GM04503 (cell line): ENCODE results near the gene SERPINI1.

Source experiments
- DNase-seq: peaks from one replicate; pipeline ENCODE4 v3.0.0-alpha.2; 2012; ENCODE audit warnings: low read depth

SERPINI1 gene

DNA sequence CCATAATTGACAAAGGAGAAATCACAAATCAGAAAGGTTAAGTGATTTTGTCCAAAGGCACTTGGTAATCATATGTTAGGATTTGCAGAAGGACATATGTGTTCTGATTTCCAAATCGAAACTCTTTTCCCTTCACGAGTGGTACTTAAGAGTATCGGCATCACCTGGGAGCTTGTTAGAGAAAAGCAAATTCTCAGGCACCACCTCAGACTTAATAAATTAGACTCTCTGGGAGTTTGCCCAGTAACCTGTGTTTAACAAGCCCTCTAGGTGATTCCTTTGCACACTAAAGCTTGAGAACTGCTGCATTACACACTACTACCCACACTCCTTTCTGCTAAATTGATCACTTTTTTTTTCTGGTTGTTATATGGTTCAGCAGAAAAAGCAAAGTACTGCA lies 116.2 kb downstream of the SERPINI1 start:
- no peak for DNase-seq

- DNase-seq, result no peak
Measured at GRCh38 chr3:167852216-167852615, 116.7 kb downstream of the SERPINI1 start.

DNA sequence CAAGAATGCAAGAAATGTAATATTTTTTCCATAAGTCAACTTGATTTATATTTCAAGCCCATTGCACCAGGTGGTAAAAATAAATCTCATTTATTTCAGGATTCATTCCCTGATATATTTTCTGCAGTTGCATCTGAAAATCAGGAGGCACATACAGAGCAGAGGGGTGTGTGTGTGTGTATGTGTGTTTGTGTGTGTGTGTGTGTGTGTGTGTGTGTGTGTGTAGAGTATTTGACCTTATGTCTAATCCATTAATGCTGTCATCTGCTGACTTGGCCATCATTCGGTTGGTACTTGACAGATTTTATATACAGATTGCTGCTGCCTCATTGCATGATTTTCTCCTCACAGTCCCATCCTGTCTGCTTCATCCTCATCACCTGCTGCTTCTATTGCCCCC lies 118.5 kb downstream of the SERPINI1 start:
- no peak for DNase-seq

GRCh38 chr3:167854846-167855245 lies 119.3 kb downstream of the SERPINI1 start:
- no peak for DNase-seq

- DNase-seq, result no peak
Measured at GRCh38 chr3:167855306-167855705, 119.8 kb downstream of the SERPINI1 start.

- DNase-seq, result no peak
Measured at GRCh38 chr3:167858865-167859264, 123.3 kb downstream of the SERPINI1 start.

- DNase-seq, result no peak
Measured at GRCh38 chr3:167859610-167860009, 124.1 kb downstream of the SERPINI1 start.

- DNase-seq, result no peak
Measured at GRCh38 chr3:167861649-167862048, 126.1 kb downstream of the SERPINI1 start.

DNA sequence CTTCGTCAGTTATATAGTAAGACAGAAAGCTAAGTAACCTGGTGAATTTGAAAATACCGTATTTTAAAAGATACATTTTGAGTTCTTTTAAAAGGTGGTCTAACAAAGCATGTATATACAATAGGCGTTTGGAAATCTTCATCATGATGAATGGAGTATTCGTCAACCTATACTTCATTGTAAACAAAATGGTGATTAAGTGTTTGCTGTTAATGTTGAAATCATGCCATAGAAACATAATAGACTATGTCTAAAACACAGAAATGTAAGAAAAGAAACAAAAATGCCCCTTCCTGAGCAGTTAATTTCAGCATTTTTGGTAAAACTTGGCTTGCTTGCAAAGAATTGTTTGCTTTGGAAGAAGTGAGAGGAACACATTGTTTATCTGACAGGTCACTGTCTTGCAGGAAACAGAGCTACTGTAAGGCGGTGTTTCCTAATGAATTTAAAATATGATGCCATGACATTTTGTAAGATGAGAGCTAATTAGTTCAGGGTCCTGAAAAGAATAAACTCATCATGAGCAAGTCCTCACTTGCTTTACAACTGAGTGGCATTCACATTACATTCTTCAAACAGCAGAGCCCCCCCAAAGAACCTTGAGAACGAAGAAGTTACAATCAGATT lies 126.7 kb downstream of the SERPINI1 start:
- no peak for DNase-seq

GRCh38 chr3:167863811-167864551 lies 128.5 kb downstream of the SERPINI1 start:
- no peak for DNase-seq

DNA sequence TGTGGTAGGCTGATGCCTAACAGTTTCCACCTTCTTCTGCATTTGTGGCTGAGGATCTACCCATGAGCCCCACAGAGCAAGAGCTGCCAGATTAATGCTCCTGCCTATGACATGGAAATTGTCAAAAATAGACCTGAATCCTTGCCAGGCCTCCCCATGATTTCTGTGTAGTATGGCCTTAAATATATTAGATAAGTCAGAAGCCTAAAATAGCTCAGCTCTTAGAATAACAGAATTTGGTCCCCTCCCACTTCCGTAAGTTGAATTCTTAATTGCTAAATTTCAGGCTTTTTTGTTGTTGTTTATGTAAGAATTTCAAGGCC lies 129.0 kb downstream of the SERPINI1 start:
- DNase-seq, result no peak

GRCh38 chr3:167866331-167866730 lies 130.8 kb downstream of the SERPINI1 start:
- no peak for DNase-seq

GRCh38 chr3:167867981-167868380 lies 132.5 kb downstream of the SERPINI1 start:
- DNase-seq, result no peak

- DNase-seq, result no peak
Measured at GRCh38 chr3:167870181-167870580, 134.7 kb downstream of the SERPINI1 start.

DNA sequence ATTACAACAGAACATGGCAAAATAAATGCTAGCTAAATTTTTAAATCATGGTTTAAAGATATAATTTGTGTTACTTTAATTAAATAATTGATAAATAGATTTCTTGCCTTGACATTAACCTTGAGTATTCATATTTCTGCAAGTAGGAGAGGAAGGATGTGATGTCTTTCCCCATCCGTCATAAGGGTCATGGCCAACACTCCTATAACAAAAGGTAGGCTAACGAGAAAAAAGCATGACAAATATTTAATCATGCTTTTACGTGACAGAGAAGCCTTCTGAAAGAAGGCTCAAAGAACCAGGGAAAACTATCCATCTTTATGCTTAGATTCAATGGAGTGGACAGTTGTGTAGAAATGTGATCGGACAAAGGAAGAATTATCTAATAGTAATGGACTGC lies 135.2 kb downstream of the SERPINI1 start:
- DNase-seq, result no peak

GRCh38 chr3:167872032-167872431 lies 136.5 kb downstream of the SERPINI1 start:
- DNase-seq, result no peak

DNA sequence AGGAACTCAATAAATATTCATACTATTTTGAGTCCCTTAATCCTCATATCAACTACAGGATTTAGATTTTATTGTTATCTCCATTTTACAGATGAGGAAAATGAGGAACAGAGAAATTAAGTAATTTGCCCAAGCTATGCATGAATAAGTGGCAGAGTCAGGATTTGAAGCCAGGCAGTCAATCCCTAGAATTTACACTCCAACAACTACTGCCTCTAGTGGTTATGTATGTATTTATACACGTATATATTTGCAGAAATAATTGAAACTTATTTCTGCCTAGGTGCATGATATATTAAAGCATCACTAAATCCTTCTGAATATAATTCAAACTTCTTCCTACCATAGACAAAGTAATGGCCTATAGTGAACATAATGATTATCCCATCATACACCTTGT lies 137.4 kb downstream of the SERPINI1 start:
- no peak for DNase-seq

DNA sequence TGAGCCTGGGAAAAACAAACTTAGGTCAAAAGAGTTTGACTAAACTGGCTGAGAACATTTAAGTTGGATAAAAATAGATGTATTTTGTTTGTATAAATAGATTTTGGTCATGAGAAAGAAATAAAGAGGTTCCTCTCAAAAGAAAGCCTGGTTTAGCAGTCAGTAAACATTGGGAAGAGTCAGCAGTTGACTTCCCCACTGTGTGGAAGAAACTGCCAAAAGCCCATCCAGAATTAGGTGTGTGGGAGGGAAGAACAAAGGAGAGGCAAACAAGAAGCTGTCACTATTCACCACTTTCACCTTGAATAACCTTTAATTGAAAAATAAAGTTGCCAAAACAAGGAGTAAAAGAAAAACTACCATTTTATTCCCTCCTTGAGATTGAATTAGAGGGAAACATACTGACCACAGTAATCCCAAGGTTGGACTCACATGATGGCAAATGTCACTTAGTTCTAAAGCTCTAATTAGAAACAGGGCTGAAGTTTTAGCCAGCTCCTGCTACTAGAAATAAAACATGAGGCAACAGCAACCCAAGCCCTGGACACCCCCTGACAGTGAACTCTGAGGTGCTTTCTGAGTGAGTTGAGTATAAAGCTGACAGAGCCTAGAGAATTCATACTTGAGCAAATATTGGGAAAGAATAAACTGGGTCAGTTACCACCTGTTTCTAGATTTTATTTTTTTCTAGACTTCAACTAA lies 139.3 kb downstream of the SERPINI1 start:
- no peak for DNase-seq
